Measurements from ENCODE around the gene ELOVL5.

The ELOVL5 gene

DNA sequence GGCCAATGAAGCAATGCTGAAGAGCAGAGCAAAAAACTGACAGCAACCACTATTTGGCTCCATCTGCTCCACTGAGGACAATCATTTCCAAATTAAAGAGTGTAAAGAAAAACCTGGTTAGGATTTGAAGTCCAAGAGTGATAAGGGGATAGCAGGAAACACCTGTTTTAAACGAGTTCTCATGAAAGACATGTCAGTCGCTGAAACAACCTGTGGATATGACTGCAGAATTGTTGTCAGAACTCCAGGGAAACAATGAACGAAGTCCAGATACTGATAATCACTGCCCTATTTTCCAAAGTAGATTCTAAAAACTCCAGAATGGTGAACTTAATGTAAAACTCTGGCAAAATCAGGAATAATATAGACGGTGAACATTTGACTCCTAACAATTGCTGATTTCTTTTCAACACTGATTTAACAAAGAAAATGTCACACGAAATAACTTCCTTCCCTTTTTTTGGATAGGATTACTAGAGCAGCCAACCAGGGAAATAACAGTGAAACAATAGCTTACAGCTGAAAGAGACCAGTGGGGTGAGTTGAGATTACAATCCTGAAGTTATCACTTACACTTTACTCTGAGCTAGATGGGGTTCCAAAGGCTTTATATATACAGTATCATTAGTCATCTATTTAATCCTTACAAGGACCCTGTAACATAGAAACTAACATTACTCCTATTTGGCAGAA is 83.7 kb downstream of the ELOVL5 start:
- Histone ChIP-seq H3K36me3 (ENCODE audit: insufficient read depth, low read length) (peaks cover 95% of the 10 kb centered on the region), H3K9me2 (ENCODE audit: low read depth, low read length) (no peaks in the 10 kb centered on the region), H4K20me1 (ENCODE audit: insufficient read depth, low read length) (no peaks in the 10 kb centered on the region), H3K4me3 (ENCODE audit: low read depth, low read length, poor library complexity, severe bottlenecking) (no peak overlapping the region), H3K27ac (ENCODE audit: low read depth, low read length, poor library complexity, severe bottlenecking) (no peak overlapping the region), H2AFZ (ENCODE audit: low read length) (no peak overlapping the region), H3K4me1 (ENCODE audit: insufficient read depth, low read length, severe bottlenecking) (no peaks in the 10 kb centered on the region), H3F3A (ENCODE audit: insufficient read depth, low read length) (no peaks in the 10 kb centered on the region), H3K9me3 (ENCODE audit: low read length) (no peaks in the 10 kb centered on the region), H3K9ac (ENCODE audit: low read length) (no peak overlapping the region), H3K4me2 (ENCODE audit: low read length) (no peak overlapping the region), H3K27me3 (ENCODE audit: insufficient read depth, low read length) (no peaks in the 10 kb centered on the region), H3K79me2 (ENCODE audit: insufficient read depth, low read length) (no peaks in the 10 kb centered on the region)
- no peak for TF ChIP-seq EZH2 (IDR thresholded peaks at IDR 0.05; ENCODE audit: borderline replicate concordance, low read length)
- TF ChIP-seq, protein P1, sequence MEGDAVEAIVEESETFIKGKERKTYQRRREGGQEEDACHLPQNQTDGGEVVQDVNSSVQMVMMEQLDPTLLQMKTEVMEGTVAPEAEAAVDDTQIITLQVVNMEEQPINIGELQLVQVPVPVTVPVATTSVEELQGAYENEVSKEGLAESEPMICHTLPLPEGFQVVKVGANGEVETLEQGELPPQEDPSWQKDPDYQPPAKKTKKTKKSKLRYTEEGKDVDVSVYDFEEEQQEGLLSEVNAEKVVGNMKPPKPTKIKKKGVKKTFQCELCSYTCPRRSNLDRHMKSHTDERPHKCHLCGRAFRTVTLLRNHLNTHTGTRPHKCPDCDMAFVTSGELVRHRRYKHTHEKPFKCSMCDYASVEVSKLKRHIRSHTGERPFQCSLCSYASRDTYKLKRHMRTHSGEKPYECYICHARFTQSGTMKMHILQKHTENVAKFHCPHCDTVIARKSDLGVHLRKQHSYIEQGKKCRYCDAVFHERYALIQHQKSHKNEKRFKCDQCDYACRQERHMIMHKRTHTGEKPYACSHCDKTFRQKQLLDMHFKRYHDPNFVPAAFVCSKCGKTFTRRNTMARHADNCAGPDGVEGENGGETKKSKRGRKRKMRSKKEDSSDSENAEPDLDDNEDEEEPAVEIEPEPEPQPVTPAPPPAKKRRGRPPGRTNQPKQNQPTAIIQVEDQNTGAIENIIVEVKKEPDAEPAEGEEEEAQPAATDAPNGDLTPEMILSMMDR (IDR thresholded peaks at IDR 0.05; ENCODE audit: low read length) = no peak

DNA sequence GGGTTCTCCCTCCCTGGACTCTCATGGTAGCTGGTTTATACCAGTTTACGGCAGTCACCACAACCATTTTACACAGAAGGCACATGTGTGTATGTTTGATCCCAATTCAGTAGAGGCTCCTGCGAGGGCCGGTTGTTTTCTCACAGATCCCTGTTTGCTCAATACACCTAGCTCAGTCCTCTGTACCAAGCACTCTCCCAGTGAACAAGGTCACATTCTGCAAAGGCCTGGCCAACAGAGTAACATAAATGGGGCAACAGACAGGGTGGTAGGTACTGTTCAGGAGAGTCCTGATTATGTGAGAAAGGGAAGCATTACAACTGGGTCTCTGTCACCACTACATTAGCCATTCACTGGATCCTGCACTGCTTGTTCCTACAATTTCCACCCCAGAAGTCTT is 84.4 kb downstream of the ELOVL5 start:
- Histone ChIP-seq H3K79me2 (ENCODE audit: insufficient read depth, low read length) (no peaks in the 10 kb centered on the region), H3K27me3 (ENCODE audit: insufficient read depth, low read length) (no peaks in the 10 kb centered on the region), H3K4me2 (ENCODE audit: low read length) (no peak overlapping the region), H3K4me1 (ENCODE audit: insufficient read depth, low read length, severe bottlenecking) (no peaks in the 10 kb centered on the region), H3F3A (ENCODE audit: insufficient read depth, low read length) (no peaks in the 10 kb centered on the region), H2AFZ (ENCODE audit: low read length) (no peak overlapping the region), H3K9me3 (ENCODE audit: low read length) (no peaks in the 10 kb centered on the region), H3K36me3 (ENCODE audit: insufficient read depth, low read length) (peaks cover 95% of the 10 kb centered on the region), H3K9ac (ENCODE audit: low read length) (no peak overlapping the region), H4K20me1 (ENCODE audit: insufficient read depth, low read length) (no peaks in the 10 kb centered on the region), H3K9me2 (ENCODE audit: low read depth, low read length) (no peaks in the 10 kb centered on the region), H3K27ac (ENCODE audit: low read depth, low read length, poor library complexity, severe bottlenecking) (no peak overlapping the region), H3K4me3 (ENCODE audit: low read depth, low read length, poor library complexity, severe bottlenecking) (no peak overlapping the region)
- TF ChIP-seq EZH2 (IDR thresholded peaks at IDR 0.05; ENCODE audit: borderline replicate concordance, low read length) = no peak
- TF ChIP-seq, protein P1 (IDR thresholded peaks at IDR 0.05; ENCODE audit: low read length) = no peak

DNA sequence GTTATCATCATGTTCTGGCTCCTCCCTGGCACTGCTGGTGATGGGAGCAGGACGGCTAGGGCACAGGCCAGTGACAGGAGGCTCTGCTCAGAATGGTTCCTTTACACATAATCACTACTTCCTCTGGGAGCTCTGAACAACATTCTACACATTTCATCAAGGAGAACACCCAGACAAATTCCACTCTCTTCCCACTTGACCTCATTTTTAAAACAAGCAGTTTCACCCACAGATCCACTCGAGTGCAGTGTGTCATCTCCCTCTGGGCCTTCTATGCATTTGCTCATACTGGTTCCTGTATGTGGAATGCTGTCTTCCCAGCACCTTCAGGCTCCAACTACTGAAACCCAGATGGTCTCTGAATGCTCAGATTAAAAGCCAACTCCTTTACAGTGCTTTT is 84.8 kb downstream of the ELOVL5 start:
- no peak for TF ChIP-seq EZH2 (IDR thresholded peaks at IDR 0.05; ENCODE audit: borderline replicate concordance, low read length)
- TF ChIP-seq, protein P1 (IDR thresholded peaks at IDR 0.05; ENCODE audit: low read length) = no peak
- Histone ChIP-seq H3K4me3 (ENCODE audit: low read depth, low read length, poor library complexity, severe bottlenecking) (no peak overlapping the region), H4K20me1 (ENCODE audit: insufficient read depth, low read length) (no peaks in the 10 kb centered on the region), H3K36me3 (ENCODE audit: insufficient read depth, low read length) (peaks cover 95% of the 10 kb centered on the region), H3K9me2 (ENCODE audit: low read depth, low read length) (no peaks in the 10 kb centered on the region), H3K27ac (ENCODE audit: low read depth, low read length, poor library complexity, severe bottlenecking) (no peak overlapping the region), H2AFZ (ENCODE audit: low read length) (no peak overlapping the region), H3K9me3 (ENCODE audit: low read length) (no peaks in the 10 kb centered on the region), H3K79me2 (ENCODE audit: insufficient read depth, low read length) (no peaks in the 10 kb centered on the region), H3K4me1 (ENCODE audit: insufficient read depth, low read length, severe bottlenecking) (no peaks in the 10 kb centered on the region), H3K9ac (ENCODE audit: low read length) (no peak overlapping the region), H3F3A (ENCODE audit: insufficient read depth, low read length) (no peaks in the 10 kb centered on the region), H3K27me3 (ENCODE audit: insufficient read depth, low read length) (no peaks in the 10 kb centered on the region), H3K4me2 (ENCODE audit: low read length) (no peak overlapping the region)

Measured in OCI-LY1 (cell line).